PC-3 (cell line): ENCODE measurements around the gene MTA3.

Experiments
- EZH2 ChIP-seq: fragments of 300-600 bp; sonication (generic); IDR thresholded peaks from one replicate; pipeline ENCODE4 v1.6.1; 2017; ENCODE audit warnings: antibody characterized with exemption, mild to moderate bottlenecking, low read length; ENCODE audit not compliant: unreplicated experiment
- TF ChIP-seq, protein P1 (sequence below): fragments of 300-600 bp; sonication (generic); conservative IDR thresholded peaks from 2 replicates; pipeline ENCODE4 v1.5.1; 2017; ENCODE audit warnings: antibody characterized with exemption, low read depth, mild to moderate bottlenecking, low read length

GRCh38 chr2:42537493-42537892 is 30.9 kb upstream of the MTA3 start:
- TF ChIP-seq, protein P1, sequence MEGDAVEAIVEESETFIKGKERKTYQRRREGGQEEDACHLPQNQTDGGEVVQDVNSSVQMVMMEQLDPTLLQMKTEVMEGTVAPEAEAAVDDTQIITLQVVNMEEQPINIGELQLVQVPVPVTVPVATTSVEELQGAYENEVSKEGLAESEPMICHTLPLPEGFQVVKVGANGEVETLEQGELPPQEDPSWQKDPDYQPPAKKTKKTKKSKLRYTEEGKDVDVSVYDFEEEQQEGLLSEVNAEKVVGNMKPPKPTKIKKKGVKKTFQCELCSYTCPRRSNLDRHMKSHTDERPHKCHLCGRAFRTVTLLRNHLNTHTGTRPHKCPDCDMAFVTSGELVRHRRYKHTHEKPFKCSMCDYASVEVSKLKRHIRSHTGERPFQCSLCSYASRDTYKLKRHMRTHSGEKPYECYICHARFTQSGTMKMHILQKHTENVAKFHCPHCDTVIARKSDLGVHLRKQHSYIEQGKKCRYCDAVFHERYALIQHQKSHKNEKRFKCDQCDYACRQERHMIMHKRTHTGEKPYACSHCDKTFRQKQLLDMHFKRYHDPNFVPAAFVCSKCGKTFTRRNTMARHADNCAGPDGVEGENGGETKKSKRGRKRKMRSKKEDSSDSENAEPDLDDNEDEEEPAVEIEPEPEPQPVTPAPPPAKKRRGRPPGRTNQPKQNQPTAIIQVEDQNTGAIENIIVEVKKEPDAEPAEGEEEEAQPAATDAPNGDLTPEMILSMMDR: no peak
- no peak for TF ChIP-seq EZH2
